ENCODE data around the gene GIMAP8.

DNA sequence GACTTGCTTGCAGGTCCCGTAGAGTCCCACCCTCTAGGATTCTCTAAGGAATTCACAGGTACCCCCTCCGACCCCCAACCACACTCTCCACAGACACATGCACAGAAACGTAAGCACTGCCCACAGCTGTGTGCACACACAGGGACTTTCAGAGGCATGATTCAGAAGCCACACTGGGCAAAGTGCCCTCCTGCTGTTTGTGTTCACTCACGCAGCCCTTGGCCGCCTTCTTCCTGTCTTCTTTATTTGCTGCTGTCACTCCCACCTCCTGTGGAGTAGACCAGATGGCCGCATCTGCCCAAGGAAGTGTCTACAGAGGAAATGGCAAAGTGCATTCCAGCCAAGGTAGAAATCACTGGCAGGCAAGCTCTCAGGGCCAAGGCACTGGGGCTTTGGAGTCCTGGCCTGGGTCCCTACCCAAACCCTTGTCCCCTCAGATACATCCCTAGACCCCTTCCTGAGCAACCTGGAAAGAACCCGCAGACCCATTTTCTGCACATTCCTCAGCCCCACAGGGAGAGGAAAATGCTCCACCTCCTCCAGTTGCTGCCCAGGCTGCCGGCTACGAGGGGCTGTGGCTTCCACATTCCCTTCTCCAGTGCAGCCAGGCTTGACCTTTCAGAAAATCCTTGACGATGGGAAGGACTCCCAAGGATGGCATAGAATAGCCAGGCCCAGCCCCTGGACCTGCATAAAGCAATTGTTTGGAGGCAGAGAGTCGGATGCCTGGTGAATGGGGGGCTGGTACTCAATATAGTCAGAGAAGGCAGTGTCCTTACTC lies 21.6 kb upstream of the GIMAP8 start:
- TF ChIP-seq ZNF384 (IDR thresholded peaks at IDR 0.05) (no peak), FOXK2 (IDR thresholded peaks at IDR 0.05) (no peak), HDGF (IDR thresholded peaks at IDR 0.05; ENCODE audit: borderline replicate concordance) (no peak), PKNOX1 (IDR thresholded peaks at IDR 0.05) (no peak), SUZ12 (IDR thresholded peaks at IDR 0.05) (no peak), TARDBP (IDR thresholded peaks at IDR 0.05) (no peak), FOXM1 (IDR thresholded peaks at IDR 0.05; ENCODE audit: borderline replicate concordance) (no peak), BHLHE40 (IDR thresholded peaks at IDR 0.05; ENCODE audit: borderline replicate concordance) (no peak), SP1 (IDR thresholded peaks at IDR 0.05) (no peak), FOXA1 (IDR thresholded peaks at IDR 0.05) (no peak)
